GM19240 (cell line): ENCODE results near the gene FIBIN.

Source experiments
- DNase-seq: peaks from one replicate; pipeline ENCODE4 v3.0.0; 2011; ENCODE audit warnings: low spot score; ENCODE audit not compliant: insufficient read length

The FIBIN gene

GRCh38 chr11:27022659-27023251, 28.8 kb downstream of the FIBIN start:
- no peak for DNase-seq

- DNase-seq: no peak
Observed at GRCh38 chr11:27024865-27025264, 31.0 kb downstream of the FIBIN start.

- DNase-seq: no peak
Observed at GRCh38 chr11:27025312-27025955, 31.5 kb downstream of the FIBIN start.

DNA sequence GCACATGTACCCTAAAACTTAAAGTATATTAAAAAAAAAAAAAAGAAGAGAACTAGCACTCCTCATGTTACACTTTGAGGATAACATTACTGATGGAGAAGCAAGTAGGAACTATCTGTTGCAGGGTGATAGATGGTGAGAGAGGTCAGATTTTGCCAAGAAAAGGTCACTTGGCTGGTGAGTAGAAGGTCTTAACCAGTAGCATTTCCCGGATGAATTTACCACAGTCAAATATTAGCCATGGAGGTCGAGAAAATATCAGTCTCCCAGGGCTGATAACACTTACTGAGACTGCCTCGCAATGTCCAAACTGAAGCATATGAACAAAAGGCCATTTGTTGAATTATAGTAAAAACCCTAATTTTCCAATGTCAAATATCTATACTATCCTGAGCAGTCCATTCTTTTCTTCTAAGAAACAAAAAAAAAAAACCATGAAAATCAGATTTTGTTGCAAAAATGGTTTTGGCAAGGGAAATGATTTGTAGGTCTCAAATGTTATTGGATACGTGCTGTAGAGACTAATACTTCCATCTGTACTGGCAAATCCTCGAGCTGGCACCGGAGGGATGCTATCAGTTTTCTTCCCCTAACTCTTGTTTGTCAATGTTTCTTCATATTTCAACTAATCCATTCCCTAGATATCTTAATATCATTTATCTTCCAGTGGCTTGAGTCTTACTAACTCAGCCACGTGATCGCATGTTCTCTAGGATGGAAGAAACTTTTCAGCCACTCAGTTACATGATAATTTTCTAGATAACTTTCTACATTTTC, 32.2 kb downstream of the FIBIN start:
- DNase-seq: no peak

- no peak for DNase-seq
Observed at GRCh38 chr11:27028561-27028965, 34.7 kb downstream of the FIBIN start.

DNA sequence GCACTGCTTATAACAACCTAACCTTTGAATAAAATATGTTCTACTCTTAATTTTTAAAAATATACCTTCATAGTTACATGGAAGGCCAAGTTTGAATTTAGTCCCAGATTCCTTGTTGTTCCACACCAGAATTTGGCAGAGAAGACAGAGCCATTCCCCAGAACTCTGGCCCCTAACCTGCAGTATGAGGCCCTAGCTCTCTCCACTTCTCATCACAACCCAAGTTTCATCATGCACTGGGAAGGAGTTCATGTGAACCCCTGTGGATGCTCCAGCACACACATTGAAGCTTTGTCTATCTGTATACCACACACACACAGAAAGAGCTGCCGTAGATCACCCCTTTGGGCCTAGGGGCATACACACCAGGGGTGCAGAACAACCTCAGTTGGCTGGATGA, 36.1 kb downstream of the FIBIN start:
- DNase-seq: no peak

DNA sequence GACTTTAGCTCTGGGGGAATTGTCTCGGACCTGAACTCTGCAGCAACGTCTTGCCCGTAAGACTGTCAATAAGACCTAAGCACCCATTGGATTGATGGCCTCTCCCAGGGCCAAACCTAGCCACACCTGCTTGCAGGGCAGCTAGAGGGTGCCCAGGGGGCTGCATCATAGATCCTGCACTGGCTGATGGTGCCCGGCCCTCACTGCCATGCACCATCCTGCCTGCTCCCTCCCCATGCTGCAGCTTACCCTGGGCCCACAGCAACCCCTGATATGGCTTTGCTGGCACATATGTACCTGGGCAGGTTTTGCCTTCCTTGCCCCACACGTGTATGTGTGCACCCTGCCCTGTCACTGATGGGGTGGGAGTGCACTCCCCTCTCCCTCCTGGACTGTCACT, 37.8 kb downstream of the FIBIN start:
- no peak for DNase-seq

DNA sequence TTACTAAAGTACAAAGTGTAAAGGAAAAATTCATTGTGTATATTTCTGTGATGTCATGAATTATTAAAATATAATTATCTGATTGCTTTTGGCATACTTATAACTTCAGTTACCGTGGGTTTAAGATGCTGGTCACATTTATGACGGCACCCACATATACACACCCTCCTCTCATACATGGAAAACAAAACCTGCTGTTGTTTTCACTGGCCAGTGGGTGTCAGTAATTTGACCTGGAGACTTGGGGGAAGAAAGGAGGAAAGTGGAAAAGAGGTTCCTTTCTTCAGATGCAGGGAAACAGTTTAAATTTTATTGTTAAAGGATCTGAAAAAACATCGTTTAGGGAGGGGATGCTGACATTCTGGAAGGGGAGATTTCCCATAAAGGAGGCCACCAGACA, 46.0 kb downstream of the FIBIN start:
- DNase-seq: no peak

- no peak for DNase-seq
Observed at GRCh38 chr11:27040302-27041115, 46.6 kb downstream of the FIBIN start, which contains the start of gene BBOX1. Gene BBOX1 (plus strand): TSS chr11:27040815. CDS start chr11:27055431, 14,616 bp downstream.

- DNase-seq: no peak
Observed at GRCh38 chr11:27041141-27041899, 47.4 kb downstream of the FIBIN start.
